Thyroid gland (tissue), 4 donors: Measurements from ENCODE around the gene CDC14A. TPM values are rescaled to one million over a fixed set of nuclear protein-coding genes. Genes with fewer than 3 reads are reported as not detected.

Experiments used
- DNase-seq, 2 donors: peaks; one replicate each; pipeline ENCODE4 v3.0.0-alpha.2; 2019
- H3K27ac ChIP-seq, 3 donors: fragments of 200-600 bp; sonication (generic); 1 replicate in 2 of 3; 2 replicates in 1 of 3; pipeline ENCODE4 v1.5.1; 2016 to 2019; ENCODE audit warnings: mild to moderate bottlenecking in 1 of 3, moderate library complexity in 1 of 3
- H3K27me3 ChIP-seq: fragments of 200-600 bp; sonication (generic); one replicate; pipeline ENCODE4 v1.5.1; 2019
- H3K36me3 ChIP-seq, 2 donors: fragments of 200-600 bp; sonication (generic); one replicate each; pipeline ENCODE4 v1.5.1; 2016 to 2019
- H3K4me1 ChIP-seq, 2 donors: fragments of 200-600 bp; sonication (generic); one replicate each; pipeline ENCODE4 v1.5.1; 2017 to 2019
- H3K4me3 ChIP-seq, 3 donors: fragments of 200-600 bp; sonication (generic); replicated peaks in 1 of 3; 1 replicate in 2 of 3; 2 replicates in 1 of 3; pipeline ENCODE4 v1.5.1; 2016; ENCODE audit warnings: mild to moderate bottlenecking in 1 of 3
- H3K9me3 ChIP-seq: fragments of 200-600 bp; sonication (generic); one replicate; pipeline ENCODE4 v1.5.1; 2017
- CTCF ChIP-seq, 6 experiments: fragments of 200-600 bp in 3 of 6; fragments of 450-650 bp in 3 of 6; sonication (generic) in 3 of 6; IDR thresholded peaks; one replicate each; pipeline ENCODE4 v1.5.1; 2016 to 2019; ENCODE audit warnings: antibody characterized with exemption in 6 of 6, mild to moderate bottlenecking in 2 of 6, inconsistent platforms in 1 of 6, moderate library complexity in 1 of 6
- POLR2A ChIP-seq, 2 donors: fragments of 450-650 bp; IDR thresholded peaks; one replicate each; pipeline ENCODE4 v1.6.1; 2017; ENCODE audit warnings: antibody characterized with exemption in 2 of 2, mild to moderate bottlenecking in 2 of 2, moderate library complexity in 1 of 2
- WGBS, 2 donors: methylation state at CpG; one replicate each; pipeline ENCODE4 v1.1.5; 2017; 5-methylcytosine and 5-hydroxymethylcytosine counted together
- intact Hi-C: fragments of 100-400 bp; cut with DNase I; formaldehyde crosslinking; loops from one replicate; pipeline ENCODE4 v1.15.1; 2023
- total RNA-seq, 4 donors: library from RNA; depleted of rRNA; stranded (reverse); fragments of >200 nt; gene quantifications; one replicate each; pipeline ENCODE4 v1.2.3, GENCODE V29; 2016

CDC14A gene
- total RNA-seq, 4 donors from 2014 or later, result 17.1 to 32.8 (median 28.0) TPM

GRCh38 chr1:100478816-100479215, 126.5 kb downstream of the CDC14A start:
- intact Hi-C loops, result no loop called here
- Histone ChIP-seq H3K9me3 (no peaks in the 10 kb centered on the region), H3K4me1 (no peaks in the 10 kb centered on the region), H3K27ac (no peak overlapping the region), H3K36me3 (no peaks in the 10 kb centered on the region), H3K27me3 (no peaks in the 10 kb centered on the region), H3K4me3 (no peak overlapping the region)
- 92 to 98% methylated on average over 1 of the region's 1 CpG for WGBS, 2 donors
- no peak for DNase-seq
- TF ChIP-seq CTCF (IDR thresholded peaks at IDR 0.05), result no peak
- no peak for TF ChIP-seq POLR2A (IDR thresholded peaks at IDR 0.05)

DNA sequence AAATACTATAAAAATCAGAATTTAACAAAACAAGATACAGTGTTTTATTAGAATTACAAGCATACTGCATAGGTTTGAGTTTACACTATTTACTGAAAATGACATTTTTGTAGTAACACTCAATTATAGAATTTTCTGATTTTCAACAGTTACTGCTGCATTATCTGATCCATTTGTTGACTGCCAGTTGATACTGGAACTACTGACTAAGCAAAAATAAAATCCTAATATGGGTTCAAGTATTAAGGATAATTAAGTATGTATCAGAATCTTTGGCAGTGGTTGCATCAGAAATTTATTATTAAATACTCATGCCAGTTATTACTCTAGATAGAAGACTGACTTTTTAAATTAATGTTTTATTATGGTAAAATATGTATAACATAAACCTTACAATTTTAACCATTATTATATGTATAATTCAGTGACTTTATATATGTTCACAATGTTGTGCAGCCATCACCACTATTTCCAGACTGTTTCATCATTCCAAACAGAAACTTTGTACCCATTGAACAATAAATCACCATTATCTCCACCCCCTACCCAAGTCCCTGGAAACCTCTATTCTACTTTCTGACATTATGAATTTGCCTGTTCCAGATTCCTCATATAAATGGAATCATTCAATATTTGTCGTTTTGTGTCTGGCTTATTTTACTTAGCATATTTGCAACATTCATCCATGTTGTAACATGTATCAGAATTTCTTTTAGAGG, 127.5 kb downstream of the CDC14A start:
- Histone ChIP-seq H3K27ac (no peak overlapping the region), H3K9me3 (no peaks in the 10 kb centered on the region), H3K4me1 (no peaks in the 10 kb centered on the region), H3K4me3 (no peak overlapping the region), H3K27me3 (no peaks in the 10 kb centered on the region), H3K36me3 (no peaks in the 10 kb centered on the region)
- intact Hi-C loops, result no loop called here
- no peak for TF ChIP-seq POLR2A (IDR thresholded peaks at IDR 0.05)
- no peak for TF ChIP-seq CTCF (IDR thresholded peaks at IDR 0.05)
- 95 to 98% methylated on average over 1 of the region's 1 CpG for WGBS, 2 donors
- DNase-seq, result no peak

- Histone ChIP-seq H3K4me3 (no peak overlapping the region), H3K27ac (no peak overlapping the region), H3K36me3 (no peaks in the 10 kb centered on the region), H3K4me1 (no peaks in the 10 kb centered on the region), H3K27me3 (no peaks in the 10 kb centered on the region), H3K9me3 (no peaks in the 10 kb centered on the region)
- 82 to 87% methylated on average over 2 of the region's 2 CpGs for WGBS, 2 donors
- intact Hi-C loops, result no loop called here
- DNase-seq, result no peak
- TF ChIP-seq CTCF (IDR thresholded peaks at IDR 0.05) (no peak), POLR2A (IDR thresholded peaks at IDR 0.05) (no peak)
Observed at GRCh38 chr1:100481303-100481702, 129.0 kb downstream of the CDC14A start.

DNA sequence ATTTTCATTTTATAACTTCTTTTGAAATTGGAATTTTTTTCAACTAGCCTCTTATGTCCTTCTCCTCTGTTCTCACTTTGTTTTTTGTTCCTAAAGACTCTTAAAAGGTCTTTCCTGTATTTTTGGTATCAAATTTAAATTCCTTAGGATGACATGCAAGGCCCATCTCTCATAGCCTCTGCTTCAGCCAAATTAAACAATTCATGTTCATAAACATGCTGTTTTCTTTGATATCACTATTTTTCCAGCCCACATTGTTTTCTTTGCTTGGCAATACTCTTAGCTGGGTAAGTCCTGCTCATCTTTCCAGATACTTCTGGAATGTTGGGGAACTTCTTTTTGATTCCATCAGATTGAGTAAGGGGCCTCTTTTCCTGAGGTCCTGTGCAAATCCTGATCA, 129.9 kb downstream of the CDC14A start:
- TF ChIP-seq CTCF (IDR thresholded peaks at IDR 0.05) (no peak), POLR2A (IDR thresholded peaks at IDR 0.05) (no peak)
- Histone ChIP-seq H3K27ac (no peak overlapping the region), H3K27me3 (no peaks in the 10 kb centered on the region), H3K9me3 (no peaks in the 10 kb centered on the region), H3K4me1 (no peaks in the 10 kb centered on the region), H3K36me3 (no peaks in the 10 kb centered on the region), H3K4me3 (no peak overlapping the region)
- intact Hi-C loops, result no loop called here
- DNase-seq, result no peak

DNA sequence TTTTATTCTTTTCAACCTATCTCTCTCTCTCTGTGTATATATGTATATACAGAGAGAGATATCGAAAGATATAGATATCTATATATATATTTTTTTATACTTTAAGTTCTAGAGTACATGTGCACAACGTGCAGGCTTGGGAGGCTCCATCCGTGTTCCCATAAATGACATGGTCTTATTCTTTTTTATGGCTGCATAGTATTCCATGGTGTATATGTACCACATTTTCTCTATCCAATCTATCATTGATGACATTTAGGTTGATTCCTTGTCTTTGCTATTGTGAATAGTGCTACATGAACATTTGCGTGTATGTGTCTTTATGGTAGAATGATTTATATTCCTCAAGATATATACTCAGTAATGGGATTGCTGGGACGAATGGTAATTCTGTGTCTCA, 130.4 kb downstream of the CDC14A start:
- TF ChIP-seq CTCF (IDR thresholded peaks at IDR 0.05), result no peak
- TF ChIP-seq POLR2A (IDR thresholded peaks at IDR 0.05), result no peak
- DNase-seq, result no peak
- Histone ChIP-seq H3K4me3 (no peak overlapping the region), H3K9me3 (no peaks in the 10 kb centered on the region), H3K4me1 (no peaks in the 10 kb centered on the region), H3K36me3 (no peaks in the 10 kb centered on the region), H3K27me3 (no peaks in the 10 kb centered on the region), H3K27ac (no peak overlapping the region)
- 97% methylated on average over 5 of the region's 5 CpGs for WGBS, 2 donors
- intact Hi-C loops, result no loop called here
